Measurements from ENCODE around the gene KIAA1191.
A peak's percentile ranks its signal among the peaks of the same experiment; 100 is the strongest.

The KIAA1191 gene

GRCh38 chr5:176365351-176366231 is 4.0 kb upstream of the KIAA1191 start, which contains the start of gene ARL10:
Gene ARL10, plus strand, starts transcription at chr5:176365487. Its CDS starts 77 bp downstream, at chr5:176365564.
- peak; percentile 20 for DNase-seq (ENCODE audit: low spot score)

- peak; percentile 17 for DNase-seq (ENCODE audit: low spot score)
Measured at GRCh38 chr5:176364765-176365350, 3.3 kb upstream of the KIAA1191 start.

DNA sequence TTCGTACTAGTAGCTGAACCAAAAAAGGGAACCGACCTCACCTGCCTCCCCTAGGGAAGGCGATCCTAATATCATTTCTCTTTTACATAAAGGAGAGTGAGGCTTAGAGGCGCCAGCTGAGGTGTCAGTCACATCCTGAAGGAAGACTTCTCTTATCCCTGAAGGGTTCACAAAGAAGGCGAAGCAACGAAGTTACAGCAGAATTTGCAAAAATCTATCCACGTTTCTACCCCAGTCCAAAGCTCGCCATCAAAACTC is 598 bp upstream of the KIAA1191 start:
- no peak for DNase-seq (ENCODE audit: low spot score)

GRCh38 chr5:176360894-176361436 is 599 bp downstream of the KIAA1191 start:
- no peak for DNase-seq (ENCODE audit: low spot score)

- no peak for DNase-seq (ENCODE audit: low spot score)
Measured at GRCh38 chr5:176359658-176360057, 1.9 kb downstream of the KIAA1191 start.

GRCh38 chr5:176356179-176356566 is 5.4 kb downstream of the KIAA1191 start:
- no peak for DNase-seq (ENCODE audit: low spot score)

DNA sequence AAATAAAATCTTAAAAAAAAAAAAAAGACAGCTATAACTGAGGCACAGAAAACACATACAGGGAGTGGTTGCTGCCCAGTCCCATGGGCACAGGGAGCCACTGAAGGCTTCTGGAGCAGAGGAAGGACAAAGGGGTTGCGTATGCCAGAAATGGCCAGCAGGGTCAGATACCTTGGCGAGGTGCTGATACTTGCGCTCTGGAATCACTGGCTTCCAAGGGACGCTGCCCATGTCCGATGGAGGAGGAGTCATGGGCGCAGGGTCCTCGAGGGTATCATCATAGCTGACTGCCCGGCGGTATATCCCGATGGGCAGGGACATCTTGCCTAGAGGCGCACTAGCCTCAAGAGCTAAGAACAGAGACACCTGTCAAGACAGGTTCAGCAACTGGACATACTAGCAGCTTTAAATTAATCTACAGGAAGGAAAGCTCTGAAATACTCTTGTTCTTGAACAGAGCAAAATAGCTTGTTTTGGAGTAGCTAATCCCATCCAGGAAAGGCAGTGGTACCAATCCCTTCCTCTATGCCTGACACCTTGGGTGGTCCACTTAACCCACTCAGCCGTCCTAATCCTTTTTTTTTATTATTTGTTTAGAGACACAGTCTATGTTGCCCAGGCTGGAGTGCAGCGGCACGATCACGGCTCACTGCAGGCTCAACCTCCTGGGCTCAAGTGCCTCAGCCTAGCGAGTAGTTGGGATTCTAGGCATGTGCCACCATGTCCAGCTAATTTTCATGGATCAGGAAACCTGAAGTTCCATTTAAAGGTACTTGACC is 6.0 kb downstream of the KIAA1191 start:
- no peak for DNase-seq (ENCODE audit: low spot score)

GRCh38 chr5:176353533-176353932 is 8.0 kb downstream of the KIAA1191 start:
- DNase-seq (ENCODE audit: low spot score) = no peak

GRCh38 chr5:176352116-176352878 is 9.3 kb downstream of the KIAA1191 start:
- DNase-seq (ENCODE audit: low spot score) = no peak

DNA sequence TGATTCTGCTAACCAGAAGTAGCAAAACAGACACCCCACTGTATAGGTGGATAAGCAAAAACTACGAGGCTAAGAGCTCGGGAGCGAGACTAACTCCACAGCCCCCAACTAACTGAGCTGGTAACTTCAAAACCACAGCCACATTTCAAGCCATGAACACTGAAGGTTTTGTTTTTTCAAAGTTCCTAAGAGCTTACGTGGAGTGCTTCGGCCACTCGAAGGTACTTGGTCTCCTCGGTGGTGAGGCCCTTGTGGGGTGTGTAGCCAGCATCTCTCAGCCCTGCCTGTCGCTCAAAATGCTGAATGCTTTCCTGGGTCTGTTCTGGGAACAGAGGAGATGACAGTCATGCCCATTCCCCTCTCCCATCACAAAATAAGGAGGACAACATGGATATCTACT is 11.1 kb downstream of the KIAA1191 start:
- DNase-seq (ENCODE audit: low spot score) = no peak

GRCh38 chr5:176342766-176343458 is 18.7 kb downstream of the KIAA1191 start:
- no peak for DNase-seq (ENCODE audit: low spot score)

- DNase-seq (ENCODE audit: low spot score) = no peak
Measured at GRCh38 chr5:176342158-176342483, 19.4 kb downstream of the KIAA1191 start.

GRCh38 chr5:176341325-176342157 is 20.0 kb downstream of the KIAA1191 start:
- no peak for DNase-seq (ENCODE audit: low spot score)

DNA sequence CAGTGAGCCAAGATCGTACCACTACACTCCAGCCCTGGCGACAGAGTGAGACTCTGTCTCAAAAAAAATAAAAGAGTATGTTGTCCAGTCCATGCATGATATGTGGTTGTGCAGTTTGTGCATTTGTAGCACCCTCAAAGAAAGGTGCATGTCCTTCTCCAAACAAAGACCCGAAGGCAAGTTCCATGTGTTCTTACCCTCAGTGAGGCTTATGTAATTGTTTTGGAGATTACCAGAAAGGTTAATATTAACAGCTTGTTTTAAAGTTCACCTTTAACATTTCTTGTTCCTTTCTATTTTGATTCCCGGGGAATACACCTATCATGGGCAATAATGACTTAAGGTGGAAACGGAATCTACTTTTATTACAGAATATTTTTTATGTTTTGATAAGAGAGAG is 22.3 kb downstream of the KIAA1191 start:
- DNase-seq (ENCODE audit: low spot score) = no peak

DNA sequence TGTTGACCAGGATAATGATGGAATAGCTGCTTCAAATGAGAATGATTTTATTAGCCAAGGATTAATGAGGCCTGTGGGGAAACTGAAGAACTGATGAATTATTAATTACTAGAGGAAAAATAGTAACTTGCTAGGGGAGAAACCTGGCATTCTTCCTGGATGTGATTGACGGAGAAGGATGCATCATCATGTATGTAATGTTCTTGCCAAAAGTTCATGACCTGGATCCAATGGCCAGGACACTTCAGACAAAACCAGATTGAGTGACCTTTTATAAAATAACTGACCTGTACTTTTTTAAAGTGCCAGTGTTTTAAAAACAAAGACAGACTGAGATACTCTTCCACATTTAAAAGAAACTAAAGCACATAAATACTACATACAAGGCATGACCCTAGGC is 23.7 kb downstream of the KIAA1191 start:
- no peak for DNase-seq (ENCODE audit: low spot score)

- no peak for DNase-seq (ENCODE audit: low spot score)
Measured at GRCh38 chr5:176334031-176334770, 27.4 kb downstream of the KIAA1191 start.

GRCh38 chr5:176320577-176320976 is 41.0 kb downstream of the KIAA1191 start:
- no peak for DNase-seq (ENCODE audit: low spot score)

- no peak for DNase-seq (ENCODE audit: low spot score)
Measured at GRCh38 chr5:176319827-176320554, 41.6 kb downstream of the KIAA1191 start.
